Stimulated activated naive CD8-positive, alpha-beta T cell treated with anti-CD3 and anti-CD28 coated beads, Interleukin-15, Interleukin-2, amounts not matched to agents 100 U/mL and 50 U/mL, for 24 hours (primary cell): ENCODE data around the gene TLR6.
"Not testable (repeated sequence)": the region's sequence is repeated elsewhere in the genome, so short reads cannot be mapped to it uniquely, and the experiment has no call there.

Experiments used
- ATAC-seq: fragments of 150-1000 bp; cut with Tn5 transposase; one replicate; pipeline ENCODE4 v1.10.0; 2021
- DNase-seq: peaks from one replicate; pipeline ENCODE4 v3.0.0; 2021

Gene TLR6

GRCh38 chr4:38787693-38788092 is 68.9 kb downstream of the TLR6 start:
- DNase-seq = no peak
- no peak for ATAC-seq

- ATAC-seq (peak; percentile 59), DNase-seq (no peak)
Observed at GRCh38 chr4:38785901-38786402, 70.7 kb downstream of the TLR6 start.

GRCh38 chr4:38785041-38785790 is 71.4 kb downstream of the TLR6 start:
- ATAC-seq = no peak
- DNase-seq = no peak

- no peak for ATAC-seq
- DNase-seq = no peak
Observed at GRCh38 chr4:38784141-38784540, 72.5 kb downstream of the TLR6 start.

- DNase-seq (no peak), ATAC-seq (no peak)
Observed at GRCh38 chr4:38783109-38783460, 73.5 kb downstream of the TLR6 start.

GRCh38 chr4:38782452-38783108 is 74.0 kb downstream of the TLR6 start, which contains the start of gene TLR10:
TLR10 (minus strand) TSS chr4:38782990; CDS start chr4:38775590, 7,400 bp downstream.
- DNase-seq (peak; percentile 39), ATAC-seq (peak; percentile 56)

- DNase-seq (no peak), ATAC-seq (no peak)
Observed at GRCh38 chr4:38781854-38782261, 74.8 kb downstream of the TLR6 start.

GRCh38 chr4:38780833-38781484 is 75.7 kb downstream of the TLR6 start:
- DNase-seq (no peak), ATAC-seq (no peak)

GRCh38 chr4:38779790-38780189 is 76.8 kb downstream of the TLR6 start:
- ATAC-seq = no peak
- no peak for DNase-seq

GRCh38 chr4:38777925-38778324 is 78.7 kb downstream of the TLR6 start:
- not testable (repeated sequence) for ATAC-seq, DNase-seq

GRCh38 chr4:38775326-38775725 is 81.3 kb downstream of the TLR6 start:
- DNase-seq = no peak
- ATAC-seq = no peak

- DNase-seq = no peak
- ATAC-seq = no peak
Observed at GRCh38 chr4:38774181-38774955, 82.2 kb downstream of the TLR6 start.
